GM18517 (cell line): ENCODE results near the gene GSG1L.

Experiments
- ATAC-seq: cut with Tn5 transposase; IDR thresholded peaks from one replicate; pipeline ENCODE4 v1.9.1; 2021; ENCODE audit warnings: mild to moderate bottlenecking, moderate library complexity; ENCODE audit not compliant: unreplicated experiment

GSG1L gene

GRCh38 chr16:27862953-27863352 lies 200.6 kb downstream of the GSG1L start:
- no peak for ATAC-seq

GRCh38 chr16:27860091-27860490 lies 203.4 kb downstream of the GSG1L start:
- ATAC-seq: no peak

GRCh38 chr16:27859020-27859419 lies 204.5 kb downstream of the GSG1L start:
- no peak for ATAC-seq

GRCh38 chr16:27853651-27854050 lies 209.9 kb downstream of the GSG1L start:
- ATAC-seq: no peak

- ATAC-seq: no peak
Observed at GRCh38 chr16:27853101-27853500, 210.4 kb downstream of the GSG1L start.

GRCh38 chr16:27852681-27853080 lies 210.8 kb downstream of the GSG1L start:
- ATAC-seq: no peak

- ATAC-seq: no peak
Observed at GRCh38 chr16:27852116-27852515, 211.4 kb downstream of the GSG1L start.

GRCh38 chr16:27851586-27851985 lies 211.9 kb downstream of the GSG1L start:
- no peak for ATAC-seq

GRCh38 chr16:27849621-27850020 lies 213.9 kb downstream of the GSG1L start:
- ATAC-seq: no peak

GRCh38 chr16:27847030-27847550 lies 216.4 kb downstream of the GSG1L start:
- ATAC-seq: no peak

GRCh38 chr16:27844826-27845225 lies 218.7 kb downstream of the GSG1L start:
- ATAC-seq: no peak

- ATAC-seq: no peak
Observed at GRCh38 chr16:27843800-27844199, 219.7 kb downstream of the GSG1L start.

GRCh38 chr16:27841911-27842310 lies 221.6 kb downstream of the GSG1L start:
- no peak for ATAC-seq

- ATAC-seq: no peak
Observed at GRCh38 chr16:27841061-27841801, 222.3 kb downstream of the GSG1L start.

- no peak for ATAC-seq
Observed at GRCh38 chr16:27840311-27841060, 223.0 kb downstream of the GSG1L start.

- no peak for ATAC-seq
Observed at GRCh38 chr16:27839419-27839818, 224.1 kb downstream of the GSG1L start.

GRCh38 chr16:27838536-27839175 lies 224.9 kb downstream of the GSG1L start:
- no peak for ATAC-seq

- ATAC-seq: no peak
Observed at GRCh38 chr16:27829975-27830374, 233.5 kb downstream of the GSG1L start.

- no peak for ATAC-seq
Observed at GRCh38 chr16:27828671-27829070, 234.8 kb downstream of the GSG1L start.

- ATAC-seq: no peak
Observed at GRCh38 chr16:27827765-27828164, 235.7 kb downstream of the GSG1L start.

- no peak for ATAC-seq
Observed at GRCh38 chr16:27826893-27827289, 236.6 kb downstream of the GSG1L start.
